ENCODE measurements around the gene TRIM34.

- no peak for TF ChIP-seq NR3C1 (CRISPR knock-in tag; conservative IDR thresholded peaks at IDR 0.05; ENCODE audit: low read depth)
- TF ChIP-seq ETV6 (CRISPR knock-in tag; IDR thresholded peaks at IDR 0.05): no peak
- no peak for TF ChIP-seq CTCF (IDR thresholded peaks at IDR 0.05)
- TF ChIP-seq FOXP4 (CRISPR knock-in tag; IDR thresholded peaks at IDR 0.05): no peak
- no peak for TF ChIP-seq USF2 (CRISPR knock-in tag; IDR thresholded peaks at IDR 0.05)
- TF ChIP-seq ZSCAN18 (CRISPR knock-in tag; IDR thresholded peaks at IDR 0.05): no peak
- no peak for TF ChIP-seq FOXP1 (CRISPR knock-in tag; IDR thresholded peaks at IDR 0.05; ENCODE audit: borderline replicate concordance)
- no peak for TF ChIP-seq AFF4 (CRISPR knock-in tag; IDR thresholded peaks at IDR 0.05; ENCODE audit: borderline replicate concordance)
- no peak for TF ChIP-seq IRF2 (CRISPR knock-in tag; IDR thresholded peaks at IDR 0.05; ENCODE audit: borderline replicate concordance, low read depth)
These were observed 1.4 kb downstream of the TRIM34 start for GRCh38 chr11:5626196-5626595.
